Measurements from ENCODE around the gene HNRNPM. TPM values are rescaled to one million over a fixed set of nuclear protein-coding genes. Genes with fewer than 3 reads are reported as not detected.

Gene HNRNPM
- total RNA-seq, 1 experiment from 2014 or later, result 468 TPM

DNA sequence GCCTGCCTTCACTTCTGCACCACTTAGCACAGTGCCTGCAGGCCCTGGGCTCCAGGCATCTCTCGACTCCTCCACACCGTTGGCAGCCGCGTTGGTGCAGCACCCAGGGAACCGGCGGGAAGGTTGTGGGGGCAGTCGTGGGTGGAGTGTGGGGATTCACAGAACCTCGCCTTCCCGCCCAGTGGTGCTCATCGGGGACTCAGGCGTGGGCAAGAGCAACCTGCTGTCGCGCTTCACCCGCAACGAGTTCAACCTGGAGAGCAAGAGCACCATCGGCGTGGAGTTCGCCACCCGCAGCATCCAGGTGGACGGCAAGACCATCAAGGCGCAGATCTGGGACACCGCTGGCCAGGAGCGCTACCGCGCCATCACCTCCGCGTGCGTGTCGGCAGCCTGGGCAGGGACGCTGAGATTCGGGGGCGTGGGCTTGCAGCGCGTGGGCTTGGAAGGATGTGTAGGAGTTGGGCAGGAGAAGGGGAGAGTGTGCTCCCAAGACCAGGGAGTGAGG is 45.0 kb upstream of the HNRNPM start:
- Histone ChIP-seq H2BK12ac (ENCODE audit: insufficient read length, low read depth, low read length) (no peak overlapping the region), H3K27ac (ENCODE audit: insufficient read length, low read depth, low read length) (no peak overlapping the region), H3K79me1 (ENCODE audit: insufficient read depth, low read depth, low read length, poor library complexity, severe bottlenecking) (peaks cover 6% of the 10 kb centered on the region), H3K9me3 (ENCODE audit: control insufficient read depth, low read depth, low read length) (no peaks in the 10 kb centered on the region), H2AFZ (ENCODE audit: low read length) (no peak overlapping the region), H3K79me2 (ENCODE audit: insufficient read depth, low read length) (peaks cover 3% of the 10 kb centered on the region; the same call in 1 of the 2 replicates), H2BK5ac (ENCODE audit: insufficient read length, low read length) (peak overlapping the region; percentile 30), H2BK20ac (ENCODE audit: low read depth, low read length, poor library complexity, severe bottlenecking) (no peak overlapping the region), H3K23me2 (ENCODE audit: insufficient read length, low read depth, low read length, poor library complexity, severe bottlenecking) (no peaks in the 10 kb centered on the region), H4K5ac (ENCODE audit: insufficient read length, low read depth, low read length) (no peak overlapping the region), H2BK120ac (ENCODE audit: low read depth, low read length, poor library complexity, severe bottlenecking) (no peak overlapping the region), H3K9ac (ENCODE audit: extremely low read depth, insufficient read length, low read length) (no peak overlapping the region), H3T11ph (ENCODE audit: low read length) (no peak overlapping the region), H2AK5ac (ENCODE audit: insufficient read length, low read length) (no peak overlapping the region), H3K4me2 (ENCODE audit: insufficient read depth, insufficient read length, low read length) (no peak overlapping the region), H3K4me1 (ENCODE audit: insufficient read depth, low read length) (no peaks in the 10 kb centered on the region), H3K23ac (ENCODE audit: insufficient read length, low read depth, low read length) (no peak overlapping the region), H3K56ac (ENCODE audit: insufficient read length, low read depth, low read length) (peak overlapping the region; percentile 19), H3K18ac (ENCODE audit: insufficient read length, low read depth, low read length) (no peak overlapping the region), H4K20me1 (ENCODE audit: control insufficient read depth, insufficient read depth, insufficient read length) (no peaks in the 10 kb centered on the region), H2BK15ac (ENCODE audit: low read depth, low read length) (no peak overlapping the region), H3K4ac (ENCODE audit: low read depth, low read length) (no peak overlapping the region), H4K8ac (replicated peaks; ENCODE audit: insufficient read length, low read depth, low read length) (no peak overlapping the region), H3K27me3 (ENCODE audit: insufficient read depth, low read length) (no peaks in the 10 kb centered on the region), H4K91ac (ENCODE audit: insufficient read length, low read depth, low read length) (no peak overlapping the region), H3K14ac (ENCODE audit: insufficient read depth, low read length) (no peak overlapping the region)
- peak overlapping the region in 1 of 3 experiments; percentile 10; a peak in 1 of 7 replicates for H3K27ac Mint-ChIP-seq
- no CpG with 5 or more reads among the region's 34 CpGs for WGBS (ENCODE audit: extremely low coverage, insufficient read length, low lambda C conversion rate)
- peaks cover 6 to 8% of the 10 kb centered on the region in 2 experiments for H3K4me1 Mint-ChIP-seq
- no peaks in the 10 kb centered on the region; the same call in 1 of the 2 replicates for H3K27me3 Mint-ChIP-seq (ENCODE audit: low read depth)
- DNase-seq, result no peak
- TF ChIP-seq CTCF (conservative IDR thresholded peaks at IDR 0.05), result no peak
- H3K4me3 Mint-ChIP-seq, result no peak overlapping the region
- peaks cover 19 to 39% (median 31%) of the 10 kb centered on the region in 3 experiments; a peak in 6 of 7 replicates for H3K36me3 Mint-ChIP-seq (ENCODE audit: insufficient read depth in 1 of 3, low read depth in 3 of 3)
- H3K9me3 Mint-ChIP-seq, result no peaks in the 10 kb centered on the region; a peak in 1 of 5 replicates

Data from H9 (cell line).